HG02884 (cell line): ENCODE results near the gene TSSK6.
A peak's percentile ranks its signal among the peaks of the same experiment; 100 is the strongest.

Experiments
- ATAC-seq: cut with Tn5 transposase; IDR thresholded peaks from one replicate; pipeline ENCODE4 v1.9.1; 2021; ENCODE audit warnings: mild to moderate bottlenecking, moderate library complexity; ENCODE audit not compliant: unreplicated experiment

The TSSK6 gene

DNA sequence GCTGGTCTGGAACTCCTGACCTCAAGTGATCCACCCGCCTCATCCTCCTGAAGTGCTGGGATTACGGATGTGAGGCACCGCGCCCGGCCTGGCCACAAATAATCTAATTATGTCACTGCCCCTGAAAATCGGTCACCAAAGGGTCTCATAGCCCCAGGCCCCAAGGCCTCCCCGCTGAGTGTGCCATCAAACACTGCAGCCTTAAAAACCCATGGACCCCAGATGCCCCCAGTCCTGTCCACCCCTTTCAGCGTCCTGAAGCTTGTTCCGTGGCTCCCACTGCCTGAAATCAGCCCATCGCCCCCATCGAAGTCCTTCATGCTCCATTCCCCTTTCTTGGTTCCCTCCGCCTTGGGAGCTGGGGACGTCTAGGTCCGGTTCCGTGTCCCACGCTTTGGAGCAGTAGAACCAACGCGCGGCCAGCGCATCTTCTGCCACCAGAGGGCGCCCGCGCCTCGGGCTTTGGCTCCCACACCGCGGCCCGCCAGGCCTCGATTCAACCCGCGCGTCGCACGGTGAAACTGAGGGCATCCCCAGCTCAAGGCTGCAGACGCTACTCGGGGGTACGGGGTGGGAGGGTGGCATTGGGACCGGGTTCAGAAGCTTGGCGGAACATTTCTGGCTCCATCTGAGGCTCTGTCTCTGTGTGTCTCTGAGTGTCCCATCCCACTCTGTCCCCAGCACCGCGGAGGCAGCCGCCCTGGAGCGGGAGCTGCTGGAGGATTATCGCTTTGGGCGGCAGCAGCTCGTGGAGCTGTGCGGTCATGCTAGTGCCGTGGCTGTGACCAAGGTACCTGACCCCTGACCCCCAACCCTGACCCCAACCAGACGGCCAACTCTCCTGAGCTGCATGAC, 16.8 kb upstream of the TSSK6 start:
- no peak for ATAC-seq

DNA sequence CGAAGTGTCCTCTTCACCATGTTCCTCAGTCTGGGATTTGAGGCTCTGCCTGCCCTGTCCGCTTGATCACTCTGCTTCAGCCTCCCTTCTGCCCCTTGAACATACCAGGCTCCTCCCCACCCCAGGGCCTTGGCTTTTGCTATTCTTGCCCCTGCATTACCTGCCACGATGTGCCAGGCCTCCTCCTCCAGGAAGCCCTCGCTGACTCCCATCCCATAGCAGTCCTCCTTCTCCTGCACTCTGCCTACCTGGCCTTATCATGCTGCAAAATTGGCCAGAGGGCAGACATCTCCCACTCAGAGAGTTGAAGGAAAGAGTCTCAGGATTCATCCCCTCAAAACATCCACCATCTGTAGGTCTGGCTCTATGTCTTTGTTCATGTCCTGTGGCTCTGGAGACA, 15.5 kb upstream of the TSSK6 start:
- no peak for ATAC-seq

- no peak for ATAC-seq
Measured at GRCh38 chr19:19530423-19530804, 15.1 kb upstream of the TSSK6 start.

DNA sequence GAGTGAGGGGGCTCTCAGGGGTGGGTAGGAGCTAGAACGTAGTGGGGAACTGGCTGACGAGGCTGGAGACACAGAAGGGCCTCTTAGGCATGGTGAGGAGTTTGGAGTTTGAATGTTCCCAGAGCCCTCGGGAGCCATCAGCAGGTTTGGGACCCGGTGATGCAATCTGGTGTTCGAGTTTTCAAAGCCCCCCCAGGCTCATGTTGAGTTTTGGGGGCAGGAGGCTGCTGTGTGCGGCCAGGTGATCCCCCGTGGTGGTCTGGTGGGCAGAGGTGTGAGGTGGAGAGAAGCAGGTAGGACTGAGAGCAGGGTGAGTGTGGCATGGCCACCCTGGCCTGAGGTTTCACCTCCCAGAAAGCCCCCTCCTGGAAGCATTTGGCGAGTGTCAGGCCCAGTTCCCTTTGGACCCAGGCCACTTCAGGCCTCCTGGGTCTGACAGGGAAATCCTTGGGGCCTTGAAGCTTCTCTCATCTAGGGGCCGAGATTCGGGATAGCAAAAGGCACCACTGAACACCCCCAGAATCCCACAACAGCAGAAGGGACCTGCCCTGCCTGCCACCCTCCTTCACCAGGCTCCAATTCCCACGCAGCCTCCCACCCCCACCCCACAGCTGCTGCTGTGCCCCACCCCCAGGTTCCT, 14.6 kb upstream of the TSSK6 start:
- ATAC-seq = no peak

GRCh38 chr19:19528721-19529490, 13.6 kb upstream of the TSSK6 start, which contains the start of gene YJEFN3:
Gene YJEFN3, plus strand, starts transcription at chr19:19528911. Its CDS starts 22 bp downstream, at chr19:19528933.
- ATAC-seq = no peak

GRCh38 chr19:19527674-19528625, 12.6 kb upstream of the TSSK6 start:
- no peak for ATAC-seq

DNA sequence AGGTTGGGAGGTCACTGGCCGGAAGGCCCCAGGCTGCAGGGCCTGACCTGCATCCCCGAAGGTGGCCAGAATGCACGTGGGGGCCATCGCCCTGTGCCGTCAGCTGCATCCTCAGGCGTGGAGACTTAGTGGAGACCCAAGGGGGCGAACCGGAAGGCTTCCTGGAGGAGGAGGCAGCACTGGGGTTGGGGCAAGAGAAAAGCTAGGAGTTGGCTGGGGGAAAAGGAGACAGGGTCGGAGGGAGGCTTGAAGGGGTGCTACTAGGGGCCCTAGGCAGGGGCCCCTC, 12.0 kb upstream of the TSSK6 start:
- ATAC-seq = no peak

DNA sequence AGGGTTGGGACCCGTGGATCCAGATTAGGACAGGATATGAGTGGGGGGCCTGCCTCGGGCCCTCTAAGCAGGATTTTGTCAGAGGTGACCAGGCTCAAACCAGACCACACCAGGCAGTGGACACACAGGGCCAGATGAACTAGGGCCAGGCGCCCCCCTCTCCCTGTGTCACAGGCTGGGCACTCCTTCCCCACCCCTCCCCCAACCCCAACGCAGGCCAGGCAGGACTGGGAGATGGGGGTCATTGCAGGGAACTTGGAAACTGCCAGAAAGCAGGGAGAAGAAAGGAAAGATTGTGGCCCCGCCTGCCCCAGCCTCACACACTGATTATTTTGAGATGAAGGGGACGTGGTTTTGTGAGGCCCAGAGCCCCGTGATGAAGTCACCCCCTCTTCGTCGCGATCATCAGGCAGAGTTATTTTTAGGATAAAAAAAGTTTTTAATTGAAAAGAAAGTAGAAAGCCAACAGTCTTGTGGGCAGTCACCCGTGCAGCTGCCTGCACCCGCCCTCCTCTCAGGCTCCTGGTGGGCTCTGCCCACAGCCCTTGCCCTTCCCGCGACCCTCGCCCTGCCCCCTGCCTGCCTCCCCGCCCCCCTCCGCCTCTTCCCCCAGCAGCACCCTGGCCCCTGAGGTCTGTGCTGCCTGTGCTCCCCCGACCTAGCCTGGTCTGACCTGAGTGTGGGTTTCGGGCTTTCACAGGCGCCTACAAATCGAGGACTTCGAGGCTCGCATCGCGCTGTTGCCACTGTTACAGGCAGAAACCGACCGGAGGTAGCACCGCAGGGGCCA, 11.4 kb upstream of the TSSK6 start:
- ATAC-seq = no peak

GRCh38 chr19:19525611-19526380, 10.4 kb upstream of the TSSK6 start:
- ATAC-seq = no peak

DNA sequence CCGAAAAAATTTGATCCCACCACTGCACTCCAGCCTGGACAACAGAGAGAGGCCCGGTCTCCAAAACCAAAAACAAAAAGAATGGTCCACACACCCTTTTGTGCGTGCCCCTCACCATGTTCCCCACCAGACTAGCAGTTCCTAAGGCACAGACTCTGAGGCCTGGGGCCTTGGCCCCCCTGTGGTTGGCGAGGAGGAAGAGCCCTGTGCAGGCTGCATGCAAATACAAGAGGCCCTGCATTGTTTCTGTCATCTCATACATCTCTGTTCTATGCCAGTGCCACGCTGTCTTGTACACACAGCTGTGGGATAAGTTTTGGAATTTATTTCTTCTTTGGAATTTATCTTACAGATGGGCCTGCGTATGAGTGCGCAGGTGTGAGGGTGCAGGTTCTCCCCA, 8.7 kb upstream of the TSSK6 start:
- ATAC-seq = no peak

DNA sequence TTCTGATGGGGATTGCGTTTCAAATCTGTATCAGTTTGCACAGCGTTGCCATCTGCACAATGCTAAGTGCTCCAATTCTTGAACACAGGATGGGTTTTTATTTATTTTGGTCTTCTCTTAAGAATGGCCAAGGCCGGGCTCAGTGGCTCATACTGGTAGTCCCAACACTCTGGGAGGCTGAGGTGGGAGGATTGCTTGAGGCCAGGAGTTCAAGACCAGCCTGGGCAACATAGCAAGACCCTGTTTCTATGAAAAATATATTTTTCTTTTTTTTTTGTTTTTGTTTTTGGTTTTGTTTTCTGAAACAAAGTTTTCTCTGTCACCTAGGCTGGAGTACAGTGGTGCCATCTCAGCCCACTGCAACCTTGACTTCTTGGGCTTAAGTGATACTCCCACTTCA, 7.8 kb upstream of the TSSK6 start:
- ATAC-seq = no peak

- no peak for ATAC-seq
Measured at GRCh38 chr19:19520989-19521388, 5.6 kb upstream of the TSSK6 start.

GRCh38 chr19:19517235-19517619, 1.9 kb upstream of the TSSK6 start:
- no peak for ATAC-seq

DNA sequence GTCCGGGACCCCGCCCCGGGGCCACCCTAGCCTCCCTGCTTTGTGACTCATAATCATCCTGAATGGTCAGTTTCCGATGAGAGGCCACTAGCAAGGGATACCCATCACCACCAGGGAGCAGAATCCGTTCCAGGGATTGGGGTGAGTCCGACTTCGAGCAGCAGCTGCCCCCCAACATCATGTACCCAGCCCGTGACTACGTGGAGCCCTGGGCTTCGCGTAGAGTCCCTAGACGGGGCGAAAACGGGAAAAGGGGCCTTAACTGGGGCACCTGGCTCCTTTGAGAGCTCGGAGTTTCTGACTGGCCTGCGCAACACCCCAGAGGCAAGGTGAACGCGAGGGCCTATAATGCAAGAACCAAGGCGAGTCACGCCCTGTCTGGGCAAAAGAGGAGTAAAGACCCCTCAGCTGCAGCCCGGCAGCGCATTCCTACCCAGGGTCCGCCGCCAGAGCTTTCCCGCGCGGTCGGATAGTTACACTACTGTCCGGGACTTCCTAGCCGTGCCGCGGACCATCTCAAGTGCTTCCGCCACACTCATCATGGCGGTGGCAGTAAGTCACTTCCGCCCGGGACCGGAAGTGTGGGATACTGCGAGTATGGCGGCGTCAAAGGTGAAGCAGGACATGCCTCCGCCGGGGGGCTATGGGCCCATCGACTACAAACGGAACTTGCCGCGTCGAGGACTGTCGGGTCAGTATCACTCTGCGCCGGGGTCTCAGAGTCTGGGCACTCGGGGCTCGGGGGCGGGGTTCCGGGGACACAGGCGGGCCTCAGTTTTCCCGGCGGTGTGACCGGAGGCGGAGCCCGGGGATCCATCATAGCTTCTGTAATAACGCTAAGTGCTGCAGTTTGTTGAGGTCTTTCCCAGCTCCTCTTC, 533 bp upstream of the TSSK6 start, which contains the start of gene NDUFA13:
NDUFA13 (plus strand) TSS at position 584 of the 878 bp plus-strand sequence; CDS start at position 598, 14 bp downstream.
- ATAC-seq = peak; percentile 94

DNA sequence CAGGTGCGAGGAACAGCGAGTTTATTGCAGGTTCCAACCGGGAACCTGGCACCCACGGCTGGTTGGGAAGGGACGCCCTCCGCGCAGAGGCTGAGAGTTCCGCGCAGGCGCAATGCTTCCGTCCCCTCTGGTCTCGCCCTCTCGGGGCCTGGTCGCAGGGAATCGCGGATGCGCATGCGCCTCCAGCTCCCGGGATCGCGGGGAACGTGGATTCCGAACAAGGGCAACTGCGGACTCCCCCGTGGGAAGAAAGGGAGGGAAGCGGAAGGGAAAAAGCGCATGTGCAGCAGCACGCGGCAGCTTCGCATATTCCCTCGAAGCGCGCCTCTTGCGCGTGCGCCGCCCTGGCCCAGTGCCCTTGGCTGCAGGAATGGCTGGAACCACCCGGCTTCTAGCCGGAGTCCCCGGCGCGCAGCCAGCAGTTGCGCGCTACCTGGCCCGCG, 1.1 kb downstream of the TSSK6 start:
- ATAC-seq = no peak

GRCh38 chr19:19513682-19514081, 1.7 kb downstream of the TSSK6 start:
- no peak for ATAC-seq

- no peak for ATAC-seq
Measured at GRCh38 chr19:19510432-19510831, 4.9 kb downstream of the TSSK6 start.

DNA sequence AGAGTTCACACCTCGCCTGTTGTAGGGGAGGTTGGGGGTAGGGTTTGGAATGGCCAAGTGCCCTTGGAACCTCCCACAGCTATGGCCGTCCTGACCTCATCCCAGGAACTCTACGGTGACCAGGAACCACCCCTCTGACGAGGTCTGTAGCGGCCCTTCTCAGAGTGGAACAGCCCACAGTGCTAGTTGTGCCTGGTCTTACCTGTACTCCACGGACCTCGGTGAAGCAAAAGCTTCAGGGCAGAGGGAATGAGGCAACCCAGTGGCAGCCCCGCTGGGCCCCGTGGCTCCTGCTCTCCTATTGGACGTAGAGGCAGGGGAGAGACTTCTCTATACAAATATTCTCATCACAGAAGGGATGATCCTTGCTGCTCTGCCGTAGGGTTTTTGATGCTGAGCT, 7.1 kb downstream of the TSSK6 start:
- no peak for ATAC-seq
